ENCODE data around the gene KIF1C.
A peak's percentile ranks its signal among the peaks of the same experiment; 100 is the strongest.

Gene KIF1C

GRCh38 chr17:4950746-4951204, 47.0 kb upstream of the KIF1C start, which contains the start of gene ENO3:
Gene ENO3, plus strand, starts transcription at chr17:4951119. Its CDS starts 711 bp downstream, at chr17:4951830.
- Histone ChIP-seq H3K9me3 (no peaks in the 10 kb centered on the region), H3K4me3 (ENCODE audit: low read depth, low read length) (peak within 1 kb of the TSS; percentile 56), H3K4me1 (peaks cover 4% of the 10 kb centered on the region; the same call in 1 of the 2 replicates), H3K36me3 (peaks cover 10% of the 10 kb centered on the region), H3K27me3 (no peaks in the 10 kb centered on the region)
- peak; percentile 59 for DNase-seq
- no peak for TF ChIP-seq CTCF (IDR thresholded peaks at IDR 0.05; ENCODE audit: low read depth, low read length)

- peaks cover 4% of the 10 kb centered on the region for H3K36me3 ChIP-seq
- peaks cover 4% of the 10 kb centered on the region; the same call in 1 of the 2 replicates for H3K4me1 ChIP-seq
- no peak for DNase-seq
- no peaks in the 10 kb centered on the region for H3K27me3 ChIP-seq
- H3K9me3 ChIP-seq, result no peaks in the 10 kb centered on the region
- peak overlapping the region; percentile 56; the same call in 1 of the 2 replicates for H3K4me3 ChIP-seq (ENCODE audit: low read depth, low read length)
- TF ChIP-seq CTCF (IDR thresholded peaks at IDR 0.05; ENCODE audit: low read depth, low read length), result no peak
Observed at GRCh38 chr17:4951486-4951885, 46.3 kb upstream of the KIF1C start.

GRCh38 chr17:4953451-4953961, 44.2 kb upstream of the KIF1C start:
- no peak overlapping the region for H3K4me3 ChIP-seq (ENCODE audit: low read depth, low read length)
- no peaks in the 10 kb centered on the region for H3K9me3 ChIP-seq
- H3K4me1 ChIP-seq, result peaks cover 4% of the 10 kb centered on the region; the same call in 1 of the 2 replicates
- H3K27me3 ChIP-seq, result no peaks in the 10 kb centered on the region
- DNase-seq, result no peak
- no peaks in the 10 kb centered on the region for H3K36me3 ChIP-seq
- TF ChIP-seq CTCF (IDR thresholded peaks at IDR 0.05; ENCODE audit: low read depth, low read length), result no peak

GRCh38 chr17:4955091-4955490, 42.7 kb upstream of the KIF1C start:
- H3K9me3 ChIP-seq, result no peaks in the 10 kb centered on the region
- H3K36me3 ChIP-seq, result no peaks in the 10 kb centered on the region
- TF ChIP-seq CTCF (IDR thresholded peaks at IDR 0.05; ENCODE audit: low read depth, low read length), result no peak
- no peak overlapping the region for H3K4me3 ChIP-seq (ENCODE audit: low read depth, low read length)
- H3K27me3 ChIP-seq, result no peaks in the 10 kb centered on the region
- no peak for DNase-seq
- H3K4me1 ChIP-seq, result peaks cover 4% of the 10 kb centered on the region; the same call in 1 of the 2 replicates

GRCh38 chr17:4956493-4957061, 41.2 kb upstream of the KIF1C start:
- H3K36me3 ChIP-seq, result no peaks in the 10 kb centered on the region
- H3K4me1 ChIP-seq, result no peaks in the 10 kb centered on the region
- H3K9me3 ChIP-seq, result no peaks in the 10 kb centered on the region
- H3K4me3 ChIP-seq (ENCODE audit: low read depth, low read length), result no peak overlapping the region
- no peak for TF ChIP-seq CTCF (IDR thresholded peaks at IDR 0.05; ENCODE audit: low read depth, low read length)
- no peaks in the 10 kb centered on the region for H3K27me3 ChIP-seq
- DNase-seq, result no peak

- Histone ChIP-seq H3K4me3 (ENCODE audit: low read depth, low read length) (no peak overlapping the region), H3K36me3 (no peaks in the 10 kb centered on the region), H3K9me3 (no peaks in the 10 kb centered on the region), H3K4me1 (no peaks in the 10 kb centered on the region), H3K27me3 (no peaks in the 10 kb centered on the region)
- no peak for TF ChIP-seq CTCF (IDR thresholded peaks at IDR 0.05; ENCODE audit: low read depth, low read length)
- no peak for DNase-seq
Observed at GRCh38 chr17:4958102-4958501, 39.6 kb upstream of the KIF1C start.

All from BE2C (cell line).